Stimulated activated CD8-positive, alpha-beta memory T cell treated with anti-CD3 and anti-CD28 coated beads, Interleukin-12 subunit alpha, Interleukin-12 subunit beta, amount 100 ng/mL, for 1 hour (primary cell): ENCODE results near the gene FCGR1A.
"Not testable (repeated sequence)": the region's sequence is repeated elsewhere in the genome, so short reads cannot be mapped to it uniquely, and the experiment has no call there.

Experiments used
- DNase-seq: peaks from one replicate; pipeline ENCODE4 v3.0.0-alpha.2; 2020; ENCODE audit warnings: low read depth

The FCGR1A gene

GRCh38 chr1:149782600-149782999 is at the start of gene FCGR1A:
TSS of gene FCGR1A (plus strand) at chr1:149782694. CDS start at chr1:149782744, 50 bp downstream.
- not testable (repeated sequence) for DNase-seq

- DNase-seq, result not testable (repeated sequence)
Observed at GRCh38 chr1:149732781-149733180, 49.7 kb upstream of the FCGR1A start.

GRCh38 chr1:149734692-149735091 is 47.8 kb upstream of the FCGR1A start:
- not testable (repeated sequence) for DNase-seq

GRCh38 chr1:149740148-149740581 is 42.3 kb upstream of the FCGR1A start:
- not testable (repeated sequence) for DNase-seq

GRCh38 chr1:149740590-149741230 is 41.8 kb upstream of the FCGR1A start:
- DNase-seq, result not testable (repeated sequence)

- not testable (repeated sequence) for DNase-seq
Observed at GRCh38 chr1:149741914-149742313, 40.6 kb upstream of the FCGR1A start.

GRCh38 chr1:149746463-149747356 is 35.8 kb upstream of the FCGR1A start:
- DNase-seq, result not testable (repeated sequence)

- DNase-seq, result not testable (repeated sequence)
Observed at GRCh38 chr1:149747359-149748143, 34.9 kb upstream of the FCGR1A start.

GRCh38 chr1:149748144-149748500 is 34.4 kb upstream of the FCGR1A start:
- not testable (repeated sequence) for DNase-seq

GRCh38 chr1:149750562-149750961 is 31.9 kb upstream of the FCGR1A start:
- DNase-seq, result not testable (repeated sequence)

- not testable (repeated sequence) for DNase-seq
Observed at GRCh38 chr1:149752186-149752585, 30.3 kb upstream of the FCGR1A start.

- not testable (repeated sequence) for DNase-seq
Observed at GRCh38 chr1:149753466-149753865, 29.0 kb upstream of the FCGR1A start.

GRCh38 chr1:149755294-149755693 is 27.2 kb upstream of the FCGR1A start:
- not testable (repeated sequence) for DNase-seq

- DNase-seq, result not testable (repeated sequence)
Observed at GRCh38 chr1:149762294-149762693, 20.2 kb upstream of the FCGR1A start.

GRCh38 chr1:149764087-149764800 is 18.2 kb upstream of the FCGR1A start:
- not testable (repeated sequence) for DNase-seq

GRCh38 chr1:149766241-149766640 is 16.3 kb upstream of the FCGR1A start:
- not testable (repeated sequence) for DNase-seq

GRCh38 chr1:149769216-149769615 is 13.3 kb upstream of the FCGR1A start:
- DNase-seq, result not testable (repeated sequence)

GRCh38 chr1:149770661-149771060 is 11.8 kb upstream of the FCGR1A start:
- not testable (repeated sequence) for DNase-seq

GRCh38 chr1:149771653-149772425 is 10.7 kb upstream of the FCGR1A start:
- not testable (repeated sequence) for DNase-seq

- not testable (repeated sequence) for DNase-seq
Observed at GRCh38 chr1:149775510-149776147, 6.9 kb upstream of the FCGR1A start.
